Stimulated activated CD4-positive, alpha-beta T cell treated with anti-CD3 and anti-CD28 coated beads, Interleukin-4, amount 100 ng/mL, for 24 hours (primary cell): Measurements from ENCODE around the gene PPIL4.
A peak's percentile ranks its signal among the peaks of the same experiment; 100 is the strongest.

Experiments
- DNase-seq: peaks from one replicate; pipeline ENCODE4 v3.0.0-alpha.2; 2020

PPIL4 gene, protein sequence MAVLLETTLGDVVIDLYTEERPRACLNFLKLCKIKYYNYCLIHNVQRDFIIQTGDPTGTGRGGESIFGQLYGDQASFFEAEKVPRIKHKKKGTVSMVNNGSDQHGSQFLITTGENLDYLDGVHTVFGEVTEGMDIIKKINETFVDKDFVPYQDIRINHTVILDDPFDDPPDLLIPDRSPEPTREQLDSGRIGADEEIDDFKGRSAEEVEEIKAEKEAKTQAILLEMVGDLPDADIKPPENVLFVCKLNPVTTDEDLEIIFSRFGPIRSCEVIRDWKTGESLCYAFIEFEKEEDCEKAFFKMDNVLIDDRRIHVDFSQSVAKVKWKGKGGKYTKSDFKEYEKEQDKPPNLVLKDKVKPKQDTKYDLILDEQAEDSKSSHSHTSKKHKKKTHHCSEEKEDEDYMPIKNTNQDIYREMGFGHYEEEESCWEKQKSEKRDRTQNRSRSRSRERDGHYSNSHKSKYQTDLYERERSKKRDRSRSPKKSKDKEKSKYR

GRCh38 chr6:149545754-149546471, at the start of gene PPIL4:
PPIL4 (minus strand) TSS chr6:149546043; CDS start chr6:149546005, 38 bp downstream.
- DNase-seq, result peak; percentile 96

DNA sequence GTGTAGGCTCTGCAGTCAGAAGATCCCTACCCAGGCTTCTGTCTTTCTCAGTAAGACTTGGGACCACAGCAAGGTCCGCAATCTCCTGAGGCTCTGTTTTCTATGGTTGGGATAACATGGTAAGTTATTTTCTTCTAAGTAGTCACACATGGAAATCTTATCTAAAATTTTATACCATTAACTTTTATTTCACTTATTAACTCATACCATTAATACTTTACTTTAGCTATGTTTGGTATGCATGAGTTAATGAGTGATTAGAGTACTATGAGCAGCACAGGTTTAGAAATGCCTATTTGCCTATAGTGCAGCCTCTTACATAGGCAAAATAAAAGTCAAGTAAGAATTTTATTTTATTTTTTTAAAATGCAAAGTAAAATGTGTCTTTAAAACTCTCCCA, 47.6 kb upstream of the PPIL4 start:
- no peak for DNase-seq

DNA sequence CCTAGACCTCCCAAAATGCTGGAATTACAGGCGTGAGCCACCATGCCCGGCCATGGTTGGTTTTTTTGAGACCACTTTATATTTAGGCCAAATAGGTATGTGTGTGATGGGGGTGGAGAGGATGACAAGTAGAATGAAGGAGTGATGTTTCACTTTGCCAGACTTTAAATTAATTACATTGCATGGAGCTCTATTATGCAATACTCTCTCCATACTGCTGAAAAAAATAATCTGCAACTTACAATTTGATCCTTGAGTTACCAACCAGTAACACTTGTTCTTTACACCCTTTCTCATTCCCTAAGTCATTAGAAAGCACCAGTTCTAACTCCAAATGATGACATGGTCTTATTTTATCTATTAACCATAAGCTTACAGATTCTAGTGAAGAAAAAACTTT, 47.1 kb upstream of the PPIL4 start:
- DNase-seq, result no peak

GRCh38 chr6:149586149-149586548, 40.3 kb upstream of the PPIL4 start:
- no peak for DNase-seq

GRCh38 chr6:149581349-149581748, 35.5 kb upstream of the PPIL4 start:
- DNase-seq, result no peak

DNA sequence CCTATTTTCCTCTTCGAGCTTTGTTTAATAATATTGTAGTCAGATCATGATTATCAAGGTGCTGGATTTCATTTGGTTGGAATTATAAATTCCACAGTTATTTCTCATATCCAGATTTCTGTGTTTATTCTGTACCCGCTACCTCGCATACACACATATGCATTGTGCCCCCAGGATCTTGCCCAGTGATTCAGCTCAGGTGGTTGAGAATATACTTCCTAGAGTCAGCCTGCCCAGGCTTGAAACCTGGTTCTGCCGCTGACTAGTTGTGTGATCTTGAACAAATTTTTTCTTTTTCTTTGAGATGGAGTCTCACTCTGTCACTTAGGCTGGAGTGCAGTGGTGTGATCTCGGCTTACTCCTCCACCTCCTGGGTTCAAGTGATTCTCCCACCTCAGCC, 35.0 kb upstream of the PPIL4 start:
- DNase-seq, result no peak

DNA sequence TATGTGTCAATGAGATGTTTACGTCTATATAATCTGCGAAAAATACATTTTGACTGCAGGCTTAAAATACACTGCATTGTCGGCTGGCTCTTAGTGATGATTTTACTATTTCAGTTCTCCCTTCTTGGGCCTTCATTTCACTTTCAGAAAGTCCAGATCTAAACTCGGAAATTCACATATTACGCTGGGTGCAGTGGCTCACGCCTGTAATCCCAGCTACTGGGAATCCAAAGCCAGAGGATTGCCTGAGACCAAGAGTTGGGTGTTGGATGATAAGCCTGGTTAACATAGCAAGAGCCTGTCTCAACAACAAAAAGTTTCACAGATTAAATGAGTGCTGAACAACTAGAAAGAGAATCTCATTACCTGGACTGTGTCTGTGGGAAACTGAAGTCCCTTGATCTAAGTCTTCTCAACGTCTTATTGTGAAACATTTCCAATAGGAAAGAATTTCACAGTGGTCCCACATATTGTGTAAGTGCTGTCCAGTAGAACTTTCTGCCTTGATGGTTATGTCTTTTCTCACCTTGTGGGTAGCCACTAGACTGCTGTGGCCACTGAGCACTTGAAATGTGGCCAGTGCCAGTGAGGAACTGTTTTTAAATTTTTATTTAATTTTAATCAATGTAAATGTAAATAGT, 22.2 kb upstream of the PPIL4 start:
- DNase-seq, result no peak

- no peak for DNase-seq
Observed at GRCh38 chr6:149567194-149567586, 21.3 kb upstream of the PPIL4 start.

GRCh38 chr6:149566410-149567193, 20.8 kb upstream of the PPIL4 start:
- DNase-seq, result peak; percentile 56

DNA sequence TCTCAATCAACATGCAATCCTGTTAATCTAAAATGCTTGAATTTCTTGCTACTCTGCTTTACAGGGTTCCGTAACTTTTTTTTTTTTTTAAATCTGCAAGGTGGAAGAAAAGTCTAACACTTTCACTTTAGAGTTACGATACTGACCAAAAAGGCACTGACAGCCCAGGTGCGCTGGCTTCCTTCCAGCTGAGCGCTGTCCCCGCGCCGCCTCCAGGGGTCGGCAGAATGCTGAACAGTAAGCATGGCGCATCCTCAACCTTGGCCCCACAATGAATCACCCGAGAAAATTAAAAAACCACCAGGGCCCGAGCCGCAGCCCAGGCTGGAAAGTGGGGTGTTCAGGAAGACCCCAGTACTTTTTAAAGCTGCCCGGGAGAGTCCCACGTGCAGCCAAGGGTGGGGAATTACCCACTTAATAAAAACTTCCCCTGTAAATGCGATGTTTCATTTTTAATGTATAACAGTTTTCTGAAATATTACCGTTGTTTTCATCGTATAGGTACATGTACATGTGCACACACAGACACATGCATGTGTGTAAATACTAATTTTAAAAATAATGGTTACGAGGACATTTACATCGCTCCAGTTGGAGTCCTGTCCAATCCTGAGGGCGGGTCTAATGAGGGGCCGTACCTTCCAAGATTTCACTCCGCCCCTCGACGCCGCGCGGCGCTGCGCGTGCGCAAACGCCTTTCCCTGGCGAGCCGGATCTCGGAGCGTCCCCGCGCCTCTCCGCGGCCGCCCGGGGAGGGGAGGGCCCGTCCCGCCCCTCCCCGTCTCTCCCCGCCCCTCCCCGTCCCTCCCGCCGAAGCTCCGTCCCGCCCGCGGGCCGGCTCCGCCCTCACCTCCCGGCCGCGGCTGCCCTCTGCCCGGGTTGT, 19.9 kb upstream of the PPIL4 start, which contains the start of gene GINM1:
Gene GINM1, plus strand, starts transcription at position 849 of the 883 bp plus-strand sequence. CDS start 40 bp downstream, outside the sequence.
- peak; percentile 95 for DNase-seq

- DNase-seq, result no peak
Observed at GRCh38 chr6:149563928-149564325, 18.1 kb upstream of the PPIL4 start.

- no peak for DNase-seq
Observed at GRCh38 chr6:149563203-149563927, 17.5 kb upstream of the PPIL4 start.

DNA sequence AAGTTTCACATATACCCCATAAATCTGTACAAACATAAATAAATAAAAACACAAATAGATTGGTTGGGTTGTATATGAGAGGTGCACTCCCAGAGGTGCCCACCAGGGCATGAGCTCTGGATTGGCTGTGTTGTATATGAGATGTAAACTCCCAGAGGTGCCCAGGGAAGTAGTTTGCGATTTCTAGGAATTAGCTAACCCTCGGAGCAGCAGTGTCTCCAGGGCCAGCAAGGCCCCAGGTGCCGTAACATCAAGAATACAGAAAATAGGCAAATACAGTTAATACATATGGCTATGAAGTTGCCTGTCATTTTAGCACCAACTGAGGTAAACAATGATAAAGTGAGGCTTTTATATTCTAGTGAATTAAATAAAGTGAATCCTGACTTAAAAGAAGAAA, 14.9 kb upstream of the PPIL4 start:
- no peak for DNase-seq

DNA sequence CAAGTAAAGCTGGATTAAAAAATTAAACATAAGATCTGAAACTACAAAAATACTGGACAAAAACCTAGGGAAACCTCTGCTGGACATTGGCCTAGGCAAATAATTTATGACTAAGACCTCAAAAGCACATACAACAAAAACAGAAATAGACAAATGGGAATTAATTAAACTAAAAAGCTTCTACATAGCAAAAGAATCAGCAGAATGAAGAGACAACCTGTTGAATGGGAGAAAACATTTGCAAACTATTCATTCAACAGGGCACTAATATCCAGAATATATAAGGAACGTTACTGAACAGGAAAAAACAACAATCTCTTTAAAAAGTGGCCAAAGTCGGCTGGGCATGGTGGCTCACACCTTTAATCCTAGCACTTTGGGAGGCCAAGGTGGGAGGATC, 13.5 kb upstream of the PPIL4 start:
- DNase-seq, result no peak

- no peak for DNase-seq
Observed at GRCh38 chr6:149558029-149558428, 12.2 kb upstream of the PPIL4 start.

- DNase-seq, result no peak
Observed at GRCh38 chr6:149551920-149552319, 6.1 kb upstream of the PPIL4 start.

DNA sequence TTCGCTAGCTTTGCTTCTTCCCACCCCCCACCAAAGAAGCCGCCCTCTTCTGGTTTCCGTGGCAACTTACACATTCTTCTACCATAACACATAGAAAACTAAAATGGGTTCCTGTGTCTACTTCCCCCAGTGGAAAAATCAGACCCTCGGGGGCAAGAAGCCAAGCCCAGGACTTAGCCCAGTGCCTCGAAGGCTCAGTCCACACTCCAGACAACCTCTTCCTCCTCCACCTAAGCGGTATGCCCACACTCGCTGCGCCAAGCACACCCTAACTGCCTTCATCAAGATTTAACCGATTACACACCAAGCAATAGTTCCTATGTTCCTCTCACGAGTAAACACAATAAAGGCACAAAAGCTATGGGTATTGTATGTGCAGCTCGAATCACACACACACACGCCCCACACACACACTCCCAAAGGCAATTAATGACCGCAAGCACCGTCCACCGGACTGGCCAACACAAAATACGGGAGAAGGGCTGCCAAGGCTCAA, 537 bp downstream of the PPIL4 start:
- DNase-seq, result peak; percentile 70

DNA sequence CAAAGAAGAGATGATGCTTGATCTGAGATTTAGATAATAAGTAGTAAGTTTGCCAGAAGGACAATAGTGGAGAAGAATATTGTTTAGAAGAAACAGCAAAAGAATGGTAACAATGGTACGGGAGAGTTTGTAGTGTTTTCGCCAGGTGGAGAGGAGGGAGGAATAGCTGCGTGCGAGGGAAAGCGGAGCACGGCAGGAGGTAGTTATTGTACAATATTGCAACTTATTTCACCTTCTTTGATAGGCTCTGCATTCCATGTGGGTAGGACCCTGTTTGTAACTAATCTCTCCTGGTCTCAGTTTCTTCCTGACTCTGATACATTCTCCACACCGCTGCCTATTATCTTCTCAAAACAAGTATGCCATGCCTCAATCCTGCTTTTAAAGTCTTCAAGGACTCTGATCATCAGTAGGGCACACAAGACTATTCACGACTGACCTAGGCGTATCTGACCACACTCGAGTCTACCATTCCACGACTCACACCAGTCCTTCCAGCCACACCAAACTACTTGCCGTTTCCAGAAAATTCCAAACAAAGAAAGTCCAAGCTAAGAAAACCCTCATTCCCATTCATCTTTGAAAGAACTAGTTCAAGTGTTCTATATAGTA, 1.1 kb downstream of the PPIL4 start:
- DNase-seq, result no peak

GRCh38 chr6:149541139-149541538, 4.7 kb downstream of the PPIL4 start:
- no peak for DNase-seq

DNA sequence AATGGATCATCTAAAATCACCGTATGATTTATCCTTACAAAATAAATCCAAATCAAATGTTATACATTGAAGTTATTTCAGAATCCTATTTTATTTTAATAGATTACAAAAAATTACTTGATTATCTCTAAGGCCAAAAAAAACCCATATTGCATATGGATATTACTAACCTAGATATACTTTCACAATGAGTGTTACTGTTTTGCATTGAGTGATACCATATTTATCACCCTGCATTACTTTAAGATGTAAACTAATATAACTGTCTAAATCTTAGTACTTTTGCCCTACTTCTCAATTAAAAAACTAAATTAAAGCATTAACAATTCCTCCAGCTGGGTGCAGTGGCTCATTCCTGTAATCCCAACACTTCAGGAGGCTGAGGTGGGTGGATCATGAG, 11.1 kb downstream of the PPIL4 start:
- DNase-seq, result no peak
